Epidermal melanocyte (primary cell): ENCODE measurements around the gene CAPN11.
A peak's percentile ranks its signal among the peaks of the same experiment; 100 is the strongest.

Source experiments
- DNase-seq: peaks from one replicate; pipeline ENCODE4 v3.0.0; 2011; ENCODE audit warnings: low spot score; ENCODE audit not compliant: insufficient read length

The CAPN11 gene

DNA sequence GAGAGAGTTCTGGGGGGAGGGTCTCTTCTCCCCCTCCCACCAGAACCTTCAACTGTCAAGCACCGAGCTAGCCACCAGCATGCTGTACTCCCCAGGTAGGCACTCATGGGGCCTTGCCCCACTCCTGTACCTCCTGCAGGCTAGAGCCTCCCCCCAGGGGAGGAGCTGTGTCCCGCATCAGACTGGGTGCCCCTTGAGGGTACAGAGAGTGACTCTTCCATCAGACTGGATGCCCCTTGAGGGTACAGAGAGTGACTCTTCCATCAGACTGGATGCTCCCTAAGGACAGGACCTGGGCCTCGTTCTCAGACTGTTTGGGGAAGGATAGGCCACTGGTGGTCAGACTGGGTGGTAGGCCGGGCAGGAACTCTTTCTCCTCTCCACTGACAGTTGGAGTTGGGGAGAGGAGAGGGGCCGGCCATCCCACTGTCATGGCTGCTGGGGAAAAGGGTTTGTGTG, at the start of gene CAPN11:
TSS of gene CAPN11 (plus strand) at position 51 of the 459 bp plus-strand sequence. CDS start at position 80, 29 bp downstream.
- DNase-seq: no peak

DNA sequence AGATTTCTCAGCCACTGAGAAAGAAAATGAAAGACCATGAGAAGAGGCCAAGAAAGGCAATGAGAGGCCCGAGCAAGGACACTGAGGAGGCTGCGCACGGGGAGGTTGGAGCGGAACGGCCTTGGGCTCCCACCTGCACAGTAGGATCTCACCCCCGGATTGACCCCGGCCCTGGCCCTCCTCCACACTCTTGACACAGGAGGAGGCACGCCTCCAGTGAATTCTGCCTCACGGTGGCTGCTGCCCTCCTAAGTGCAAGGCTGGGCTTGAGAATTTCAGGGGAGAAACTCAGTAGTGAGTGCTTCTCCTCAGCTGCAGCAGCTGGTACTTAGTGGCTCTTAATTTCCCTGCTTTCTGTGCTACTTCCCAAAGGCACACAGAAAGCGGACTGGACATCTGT, 49.4 kb upstream of the CAPN11 start:
- no peak for DNase-seq

DNA sequence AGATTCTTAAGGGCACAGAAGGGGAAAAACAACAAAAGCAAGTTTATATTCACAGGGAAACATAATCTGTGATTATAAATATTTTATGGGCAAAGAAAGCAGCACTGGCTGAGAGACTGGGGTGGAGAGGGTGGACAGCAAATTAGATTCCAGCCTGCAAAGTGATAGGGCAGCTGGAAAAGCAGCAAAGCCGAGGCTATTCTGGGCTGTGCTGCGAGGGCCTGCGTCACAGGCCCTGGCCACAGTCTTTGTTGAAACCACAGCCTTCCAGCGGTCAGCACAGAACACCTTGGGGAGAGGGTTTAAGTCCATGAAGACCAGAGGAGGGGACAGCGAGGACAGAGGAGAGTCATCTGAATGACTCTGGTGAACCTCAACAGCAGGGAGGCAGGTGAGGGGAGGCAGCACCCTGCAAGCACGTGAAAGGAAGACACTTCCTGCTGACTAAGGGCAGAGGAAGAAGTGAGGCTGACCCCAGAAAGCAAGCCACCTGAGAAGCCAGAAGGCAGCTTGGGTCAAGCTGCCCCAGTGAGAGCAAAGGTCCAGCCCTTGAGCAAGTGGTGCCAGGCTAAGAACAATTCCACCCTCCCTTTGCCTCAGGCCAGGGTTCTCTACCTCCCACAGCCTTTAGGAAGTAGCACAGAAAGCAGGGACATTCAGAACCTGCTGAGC, 48.5 kb upstream of the CAPN11 start:
- DNase-seq: no peak

GRCh38 chr6:44110966-44111365, 47.7 kb upstream of the CAPN11 start:
- no peak for DNase-seq

- DNase-seq: no peak
Observed at GRCh38 chr6:44111434-44112417, 46.9 kb upstream of the CAPN11 start.

DNA sequence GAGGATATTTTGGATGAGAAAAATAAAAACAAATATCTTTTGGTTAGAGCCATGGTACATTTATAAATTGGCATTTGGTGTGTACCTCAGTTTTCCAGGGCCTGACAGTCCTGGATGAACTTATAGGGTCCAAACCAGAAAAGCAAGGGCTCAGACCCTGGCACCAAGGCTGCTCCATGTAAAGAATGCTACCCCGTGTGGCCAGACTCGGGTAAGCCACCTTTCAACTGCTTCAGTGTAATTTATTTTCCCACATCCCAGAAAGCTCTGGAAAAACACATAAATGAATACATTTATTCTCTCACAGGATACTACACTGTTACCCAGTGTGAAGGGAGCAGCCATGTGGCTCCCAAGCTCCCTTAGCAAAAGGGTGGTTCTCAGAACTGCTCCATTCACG, 45.2 kb upstream of the CAPN11 start:
- DNase-seq: no peak

- no peak for DNase-seq
Observed at GRCh38 chr6:44115866-44116265, 42.8 kb upstream of the CAPN11 start.

- DNase-seq: peak; percentile 29
Observed at GRCh38 chr6:44116641-44117382, 41.8 kb upstream of the CAPN11 start.

DNA sequence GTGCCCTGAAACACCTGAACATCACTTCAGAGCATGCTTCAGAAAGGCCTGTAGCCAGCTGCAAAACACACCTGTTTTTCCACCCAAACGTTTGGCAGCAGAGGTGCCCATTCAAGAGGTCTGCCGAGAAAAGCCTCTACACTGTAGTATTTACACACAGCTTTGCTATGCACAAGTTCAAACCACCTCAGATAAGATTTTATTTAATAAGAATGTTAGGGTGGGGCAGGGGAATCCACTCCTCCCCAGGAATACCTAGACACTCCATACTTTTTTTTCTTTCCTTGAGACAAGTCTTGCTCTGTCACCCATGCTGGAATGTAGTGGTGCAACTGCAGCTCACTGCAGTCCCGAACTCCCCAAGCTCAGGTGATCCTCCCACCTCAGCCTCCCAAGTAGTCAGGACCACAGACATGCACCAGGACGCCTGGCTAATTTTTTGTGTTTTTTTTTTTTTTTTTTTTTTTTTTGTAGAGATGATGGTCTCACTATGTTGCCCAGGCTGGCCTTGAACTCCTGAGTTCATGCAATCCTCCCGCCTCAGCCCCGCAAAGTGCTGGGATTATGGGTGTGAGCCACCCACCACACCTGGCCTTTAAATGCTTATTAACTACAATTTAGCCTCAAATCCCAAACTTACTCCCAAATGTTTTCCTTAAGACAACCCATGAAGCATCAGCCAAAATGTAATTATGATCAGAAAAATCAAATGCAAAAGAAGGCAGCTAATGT, 41.1 kb upstream of the CAPN11 start:
- no peak for DNase-seq

DNA sequence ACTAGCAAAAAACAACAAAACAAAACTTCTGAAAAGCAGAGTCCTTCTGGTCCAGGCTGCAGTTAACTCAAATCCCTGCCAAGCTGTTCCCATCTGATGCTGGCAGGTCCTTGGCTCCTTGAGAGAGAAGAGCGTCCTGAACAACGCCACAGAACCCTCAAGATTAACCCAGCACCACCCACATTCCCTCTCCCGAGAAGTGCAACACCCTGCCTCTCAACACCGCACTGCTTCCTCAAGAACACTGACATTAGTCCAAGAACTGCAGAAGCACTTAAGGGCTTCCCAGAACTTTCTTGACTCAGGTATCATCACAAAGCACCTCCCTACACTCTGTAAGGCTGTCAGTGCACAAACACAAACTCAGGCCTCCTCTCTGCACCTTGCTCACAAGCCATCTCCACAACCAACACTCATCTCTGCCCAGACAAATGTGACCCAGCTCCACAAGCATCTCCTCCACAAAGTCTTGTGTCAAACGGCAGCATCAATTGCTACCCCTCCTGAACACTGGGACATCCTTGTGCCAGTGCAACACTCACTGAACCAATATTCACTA, 38.8 kb upstream of the CAPN11 start:
- no peak for DNase-seq

GRCh38 chr6:44120692-44121443, 37.8 kb upstream of the CAPN11 start:
- no peak for DNase-seq

DNA sequence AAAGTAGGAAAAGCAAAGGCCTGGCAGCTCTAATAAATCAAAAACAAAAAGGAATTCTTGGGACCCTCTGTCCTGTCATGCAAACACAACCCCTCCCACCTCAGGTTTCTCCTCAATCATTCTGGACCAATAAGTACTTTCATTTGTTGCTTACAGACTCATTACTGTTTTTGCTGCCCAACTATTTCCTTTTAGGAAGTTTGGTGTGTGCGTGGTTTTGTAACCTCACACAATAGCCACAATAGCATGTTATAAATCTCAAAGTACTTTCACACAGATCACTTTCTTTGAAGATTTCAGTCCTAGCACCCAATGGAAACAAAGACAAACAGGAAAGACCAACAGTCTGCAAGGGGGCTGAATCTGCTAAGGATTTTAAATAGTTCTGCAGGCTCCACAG, 35.8 kb upstream of the CAPN11 start:
- no peak for DNase-seq

DNA sequence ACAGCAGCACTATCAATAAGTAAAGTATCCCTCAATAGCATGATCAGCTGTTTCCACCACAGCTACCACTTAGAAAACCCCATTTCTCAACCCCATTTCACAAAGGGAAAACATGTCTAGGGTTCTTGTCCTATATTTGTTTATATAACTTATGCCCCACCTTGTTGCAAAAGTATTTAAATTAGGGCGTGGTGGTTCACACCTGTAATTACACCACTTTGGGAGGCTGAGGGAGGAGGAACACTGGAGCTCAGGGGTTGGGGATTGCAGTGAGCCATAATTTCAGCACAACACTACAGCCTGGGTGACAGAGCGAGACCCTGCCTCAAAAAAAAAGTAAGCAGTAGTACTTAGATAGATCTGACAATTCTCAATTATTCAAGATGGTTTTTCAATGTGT, 35.1 kb upstream of the CAPN11 start:
- no peak for DNase-seq

- peak; percentile 52 for DNase-seq
Observed at GRCh38 chr6:44126320-44127149, 32.1 kb upstream of the CAPN11 start.

- peak; percentile 98 for DNase-seq
Observed at GRCh38 chr6:44127186-44128019, 31.2 kb upstream of the CAPN11 start, which contains the start of the genes MRPL14 and TMEM63B. MRPL14 (minus strand) TSS chr6:44127452; CDS start chr6:44116611, 10,841 bp downstream. TMEM63B (plus strand) TSS chr6:44127554; CDS start chr6:44134585, 7,031 bp downstream.

GRCh38 chr6:44128020-44128917, 30.4 kb upstream of the CAPN11 start:
- peak; percentile 46 for DNase-seq

DNA sequence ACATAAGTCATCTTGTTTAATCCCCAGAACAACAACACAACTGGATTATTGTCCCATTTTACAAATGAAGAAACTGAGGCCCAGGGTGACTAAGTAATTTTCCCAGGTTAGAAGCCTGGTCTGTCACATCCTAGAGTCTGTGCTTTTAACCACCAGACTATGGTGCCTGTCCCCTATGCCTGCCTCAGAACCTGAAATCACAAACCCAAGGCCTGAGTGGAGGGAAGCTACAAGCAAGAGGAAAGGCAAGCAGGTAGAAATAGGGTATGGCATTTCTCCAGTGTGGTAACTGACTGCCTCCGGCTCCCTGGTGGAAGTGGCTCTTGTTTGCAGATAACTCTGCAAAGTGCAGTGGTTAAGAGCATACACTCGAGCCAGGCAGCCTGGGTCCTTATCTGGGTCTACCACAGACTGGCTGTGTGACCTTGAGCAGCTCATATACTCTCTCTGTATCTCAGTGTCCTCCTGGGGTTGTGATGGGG, 28.7 kb upstream of the CAPN11 start:
- DNase-seq: no peak
